Karpas-422 (cell line): ENCODE results near the gene SOWAHA. TPM values are rescaled to one million over a fixed set of nuclear protein-coding genes. Genes with fewer than 3 reads are reported as not detected.

ENCODE experiments used
- DNase-seq: peaks from one replicate; pipeline ENCODE4 v3.0.0-alpha.2; 2015
- H2AFZ ChIP-seq: fragments of 200-600 bp; sonication (generic); 2 replicates; pipeline ENCODE4 v1.6.1; 2014; ENCODE audit warnings: antibody characterized with exemption, low read length, mixed read lengths
- H3K27ac ChIP-seq: fragments of 200-600 bp; sonication (generic); 2 replicates; pipeline ENCODE4 v1.5.1; 2014; ENCODE audit warnings: mild to moderate bottlenecking, low read length, moderate library complexity
- H3K27me3 ChIP-seq: fragments of 200-600 bp; sonication (generic); 2 replicates; pipeline ENCODE4 v1.6.1; 2014; ENCODE audit warnings: low read length, mixed read lengths
- H3K36me3 ChIP-seq: fragments of 200-600 bp; sonication (generic); 2 replicates; pipeline ENCODE4 v1.6.1; 2014; ENCODE audit warnings: low read length, mixed read lengths; ENCODE audit not compliant: insufficient read depth
- H3K4me1 ChIP-seq: fragments of 200-600 bp; sonication (generic); 2 replicates; pipeline ENCODE4 v1.6.1; 2014; ENCODE audit warnings: mild to moderate bottlenecking, low read length, mixed read lengths
- H3K4me2 ChIP-seq: fragments of 200-600 bp; sonication (generic); 2 replicates; pipeline ENCODE4 v1.6.1; 2014; ENCODE audit warnings: low read length, low read depth, mild to moderate bottlenecking; ENCODE audit not compliant: poor library complexity, severe bottlenecking
- H3K4me3 ChIP-seq: fragments of 200-600 bp; sonication (generic); 2 replicates; pipeline ENCODE4 v1.5.1; 2014; ENCODE audit warnings: mild to moderate bottlenecking, antibody characterized with exemption, low read length, mixed read lengths
- H3K79me2 ChIP-seq: fragments of 200-600 bp; sonication (generic); 2 replicates; pipeline ENCODE4 v1.6.1; 2014; ENCODE audit warnings: mild to moderate bottlenecking, low read length, mixed read lengths
- H3K9ac ChIP-seq: fragments of 200-600 bp; sonication (generic); 2 replicates; pipeline ENCODE4 v1.6.0; 2014; ENCODE audit warnings: low read length
- H3K9me2 ChIP-seq: fragments of 200-600 bp; sonication (generic), shearing (Covaris generic); replicated peaks from 2 replicates; pipeline ENCODE4 v1.6.0; 2014; ENCODE audit warnings: mild to moderate bottlenecking, low read length, moderate library complexity; ENCODE audit not compliant: insufficient read depth
- H3K9me3 ChIP-seq: fragments of 300-700, 200-600 bp; sonication (generic); 2 replicates; pipeline ENCODE4 v1.6.1; 2014; ENCODE audit warnings: low read length, mixed read lengths
- H4K20me1 ChIP-seq: fragments of 200-600 bp; sonication (generic); 2 replicates; pipeline ENCODE4 v1.6.1; 2014; ENCODE audit warnings: mild to moderate bottlenecking, antibody characterized with exemption, low read length, low read depth; ENCODE audit not compliant: insufficient read depth
- small RNA-seq: library from RNA; depleted of rRNA; stranded (forward); fragments of <200 nt; gene quantifications from one replicate; pipeline ENCODE3, GENCODE V24; 2014
- total RNA-seq: library from RNA; depleted of rRNA; stranded (reverse); fragments of >200 nt; shearing (Covaris generic); gene quantifications from 2 replicates; pipeline ENCODE4 v1.2.3, GENCODE V29; 2014; ENCODE audit warnings: low replicate concordance; rRNA removed

Gene SOWAHA
- total RNA-seq, 1 experiment from 2014 or later: not detected

GRCh38 chr5:132865668-132866341, 52.7 kb downstream of the SOWAHA start:
- no peaks in the 10 kb centered on the region for H3K9me2 ChIP-seq
- H3K4me2 ChIP-seq: peak overlapping the region; percentile 86
- no peak for DNase-seq
- peak overlapping the region; percentile 58; the same call in 1 of the 2 replicates for H2AFZ ChIP-seq
- H3K79me2 ChIP-seq: peaks cover 25% of the 10 kb centered on the region
- H3K4me3 ChIP-seq: peak overlapping the region; percentile 87
- H3K27me3 ChIP-seq: no peaks in the 10 kb centered on the region
- H3K4me1 ChIP-seq: peaks cover 21% of the 10 kb centered on the region
- peaks cover 16% of the 10 kb centered on the region; the same call in 1 of the 2 replicates for H3K36me3 ChIP-seq
- no peaks in the 10 kb centered on the region for H4K20me1 ChIP-seq
- H3K9ac ChIP-seq: peak overlapping the region; percentile 88
- H3K27ac ChIP-seq: no peak overlapping the region
- H3K9me3 ChIP-seq: no peaks in the 10 kb centered on the region

Small RNA genes lying within 50 kb of the gene (small RNA-seq; reads per million reads assigned to genes)
- gene RNA5SP192: not detected

Other genes starting within 250 kb of the SOWAHA start
- gene IL13, start 155.1 kb upstream of the SOWAHA start, total RNA-seq: not detected in 2 replicates
- gene IL4, start 139.3 kb upstream of the SOWAHA start, total RNA-seq: not detected in 2 replicates
- 17.6 and 23.1 TPM in 2 replicates for gene KIF3A, start 75.8 kb upstream of the SOWAHA start, total RNA-seq
- gene CCNI2, start 65.9 kb upstream of the SOWAHA start, total RNA-seq: 0.15 TPM in 1 of 2 replicates, not detected in the other
- gene SEPTIN8, start 36.1 kb upstream of the SOWAHA start, total RNA-seq: 4.1 and 7.0 TPM in 2 replicates
- gene SHROOM1, start 17.3 kb downstream of the SOWAHA start, total RNA-seq: 1.6 and 1.8 TPM in 2 replicates
- 1.2 and 1.5 TPM in 2 replicates for gene GDF9, start 53.2 kb downstream of the SOWAHA start, total RNA-seq
- gene UQCRQ, start 53.3 kb downstream of the SOWAHA start, total RNA-seq: 179 and 182 TPM in 2 replicates
- gene LEAP2, start 60.4 kb downstream of the SOWAHA start, total RNA-seq: 3.1 and 6.6 TPM in 2 replicates
- 20.1 and 34.0 TPM in 2 replicates for gene AFF4, start 150.3 kb downstream of the SOWAHA start, total RNA-seq
- 4.7 and 23.7 TPM in 2 replicates for gene ZCCHC10, start 213.2 kb downstream of the SOWAHA start, total RNA-seq
- 72.2 and 122 TPM in 2 replicates for gene HSPA4, start 238.7 kb downstream of the SOWAHA start, total RNA-seq